ENCODE measurements around the gene MAML2. TPM values are rescaled to one million over a fixed set of nuclear protein-coding genes. Genes with fewer than 3 reads are reported as not detected.

Gene MAML2
- total RNA-seq, 1 experiment from 2014 or later, result 2.7 TPM

GRCh38 chr11:96139691-96140090, 203.3 kb downstream of the MAML2 start:
- H3K23me2 ChIP-seq (ENCODE audit: insufficient read length, low read depth, low read length, poor library complexity, severe bottlenecking), result no peaks in the 10 kb centered on the region
- WGBS (ENCODE audit: extremely low coverage, insufficient read length, low lambda C conversion rate), result no CpG with 5 or more reads among the region's 3 CpGs

More at GRCh38 chr11:96139691-96140090, 203.3 kb downstream of the MAML2 start:
- H3K27ac Mint-ChIP-seq, result no peak overlapping the region
- H3K4me1 Mint-ChIP-seq, result peaks cover 36 to 42% of the 10 kb centered on the region in 2 experiments
- H2BK12ac ChIP-seq (ENCODE audit: insufficient read length, low read depth, low read length), result no peak overlapping the region
- H3K56ac ChIP-seq (ENCODE audit: insufficient read length, low read depth, low read length), result no peak overlapping the region
- no peak overlapping the region for H4K8ac ChIP-seq (replicated peaks; ENCODE audit: insufficient read length, low read depth, low read length)
- TF ChIP-seq CTCF (conservative IDR thresholded peaks at IDR 0.05), result no peak
- H2BK20ac ChIP-seq (ENCODE audit: low read depth, low read length, poor library complexity, severe bottlenecking), result no peak overlapping the region
- no peak overlapping the region for H4K91ac ChIP-seq (ENCODE audit: insufficient read length, low read depth, low read length)
- H3K27me3 ChIP-seq (ENCODE audit: insufficient read depth, low read length), result no peaks in the 10 kb centered on the region
- no peaks in the 10 kb centered on the region; the same call in 1 of the 2 replicates for H3K27me3 Mint-ChIP-seq (ENCODE audit: low read depth)
- no peak overlapping the region for H3K4me2 ChIP-seq (ENCODE audit: insufficient read depth, insufficient read length, low read length)
- H2BK15ac ChIP-seq (ENCODE audit: low read depth, low read length), result no peak overlapping the region
- H3K9ac ChIP-seq (ENCODE audit: extremely low read depth, insufficient read length, low read length), result no peak overlapping the region
- H2BK5ac ChIP-seq (ENCODE audit: insufficient read length, low read length), result no peak overlapping the region
- H3K9me3 Mint-ChIP-seq, result no peaks in the 10 kb centered on the region
- H3K18ac ChIP-seq (ENCODE audit: insufficient read length, low read depth, low read length), result no peak overlapping the region
- H4K20me1 ChIP-seq (ENCODE audit: control insufficient read depth, insufficient read depth, insufficient read length), result no peaks in the 10 kb centered on the region
- H3K79me1 ChIP-seq (ENCODE audit: insufficient read depth, low read depth, low read length, poor library complexity, severe bottlenecking), result no peaks in the 10 kb centered on the region
- H3K79me2 ChIP-seq (ENCODE audit: insufficient read depth, low read length), result no peaks in the 10 kb centered on the region
- H3K14ac ChIP-seq (ENCODE audit: insufficient read depth, low read length), result no peak overlapping the region
- H3T11ph ChIP-seq (ENCODE audit: low read length), result no peak overlapping the region
- no peak overlapping the region for H3K23ac ChIP-seq (ENCODE audit: insufficient read length, low read depth, low read length)
- no peak overlapping the region for H2AK5ac ChIP-seq (ENCODE audit: insufficient read length, low read length)
- no peaks in the 10 kb centered on the region for H3K9me3 ChIP-seq (ENCODE audit: control insufficient read depth, low read depth, low read length)
- no peak overlapping the region for H2BK120ac ChIP-seq (ENCODE audit: low read depth, low read length, poor library complexity, severe bottlenecking)
- peaks cover 10% of the 10 kb centered on the region for H3K4me1 ChIP-seq (ENCODE audit: insufficient read depth, low read length)
- no peak overlapping the region for H3K4me3 Mint-ChIP-seq
- H4K5ac ChIP-seq (ENCODE audit: insufficient read length, low read depth, low read length), result no peak overlapping the region
- no peaks in the 10 kb centered on the region for H3K36me3 Mint-ChIP-seq (ENCODE audit: insufficient read depth in 1 of 3, low read depth in 3 of 3)
- H2AFZ ChIP-seq (ENCODE audit: low read length), result no peak overlapping the region
- DNase-seq, result no peak
- no peak overlapping the region for H3K4ac ChIP-seq (ENCODE audit: low read depth, low read length)
- H3K27ac ChIP-seq (ENCODE audit: insufficient read length, low read depth, low read length), result no peak overlapping the region
